Duodenal mucosa (tissue), 2 donors: ENCODE measurements around the gene NAALADL2.

ENCODE experiments used
- H3K27ac ChIP-seq: one replicate; pipeline ENCODE4 v1.7.0; 2013; ENCODE audit warnings: low read depth, low read length
- H3K27me3 ChIP-seq, 2 donors: one replicate each; pipeline ENCODE4 v1.7.0; 2013; ENCODE audit warnings: low read length in 2 of 2, control low read depth in 1 of 2; ENCODE audit not compliant: insufficient read depth in 2 of 2, control insufficient read depth in 1 of 2
- H3K36me3 ChIP-seq, 2 donors: one replicate each; pipeline ENCODE4 v1.7.0; 2013; ENCODE audit warnings: low read length in 2 of 2, control low read depth in 1 of 2; ENCODE audit not compliant: insufficient read depth in 2 of 2, control insufficient read depth in 1 of 2
- H3K4me1 ChIP-seq, 2 donors: one replicate each; pipeline ENCODE4 v1.7.0; 2013; ENCODE audit warnings: low read length in 2 of 2, control low read depth in 1 of 2; ENCODE audit not compliant: insufficient read depth in 2 of 2, control insufficient read depth in 1 of 2
- H3K4me3 ChIP-seq, 2 donors: one replicate each; pipeline ENCODE4 v1.7.0; 2013; ENCODE audit warnings: low read length in 2 of 2, low read depth in 1 of 2
- H3K9ac ChIP-seq, 2 donors: one replicate each; pipeline ENCODE4 v1.7.0; 2013; ENCODE audit warnings: low read length in 2 of 2, low read depth in 1 of 2
- H3K9me3 ChIP-seq, 2 donors: one replicate each; pipeline ENCODE4 v1.7.0; 2013; ENCODE audit warnings: low read length in 2 of 2, control low read depth in 1 of 2; ENCODE audit not compliant: control insufficient read depth in 1 of 2

Gene NAALADL2

DNA sequence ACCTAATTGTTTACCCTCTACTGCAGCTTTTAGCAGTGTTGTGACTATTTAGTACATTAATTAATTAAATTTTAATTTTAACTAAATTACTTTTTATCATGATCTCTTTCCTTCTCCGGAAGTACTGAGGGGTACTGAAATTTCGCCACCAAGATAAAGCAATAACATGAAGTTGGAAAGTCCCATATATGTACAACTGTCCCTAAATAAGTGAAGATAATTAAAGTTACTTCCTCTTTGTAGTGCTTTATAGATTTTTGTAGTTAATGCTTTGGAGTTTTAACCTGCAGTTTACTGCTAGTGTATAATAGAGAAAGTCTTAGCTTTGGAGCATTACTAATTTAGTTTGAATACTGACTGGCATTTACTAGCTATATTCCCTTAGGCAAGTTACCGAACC, 325.3 kb downstream of the NAALADL2 start:
- H3K4me3 ChIP-seq, result no peak overlapping the region
- H3K9me3 ChIP-seq, result peaks cover 0 to 6% of the 10 kb centered on the region in 2 donors
- H3K27me3 ChIP-seq, result no peaks in the 10 kb centered on the region
- no peaks in the 10 kb centered on the region for H3K4me1 ChIP-seq
- no peaks in the 10 kb centered on the region for H3K36me3 ChIP-seq
- H3K9ac ChIP-seq, result no peak overlapping the region
- no peak overlapping the region for H3K27ac ChIP-seq

DNA sequence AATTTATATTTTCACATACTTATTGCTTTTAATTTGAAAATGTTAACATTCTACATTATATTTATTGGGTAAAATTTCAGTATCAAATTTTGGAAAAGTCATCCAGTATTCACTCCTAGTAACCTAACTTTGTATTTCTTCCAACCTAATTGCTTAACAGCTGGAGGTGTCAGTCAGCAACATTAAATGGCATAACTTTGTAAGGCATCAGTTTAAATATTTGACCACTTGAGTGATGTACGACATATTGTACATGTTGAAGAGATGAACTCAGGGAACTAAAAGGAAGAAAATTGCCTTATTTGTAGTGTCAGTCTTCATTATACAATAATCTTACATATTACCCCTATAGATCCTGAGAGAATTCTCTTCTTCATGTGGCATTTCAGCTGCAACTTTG, 326.8 kb downstream of the NAALADL2 start:
- H3K4me1 ChIP-seq, result no peaks in the 10 kb centered on the region
- no peaks in the 10 kb centered on the region for H3K27me3 ChIP-seq
- no peaks in the 10 kb centered on the region for H3K36me3 ChIP-seq
- H3K4me3 ChIP-seq, result no peak overlapping the region
- no peak overlapping the region for H3K9ac ChIP-seq
- H3K9me3 ChIP-seq, result peaks cover 0 to 6% of the 10 kb centered on the region in 2 donors
- no peak overlapping the region for H3K27ac ChIP-seq

GRCh38 chr3:175186511-175186910, 327.4 kb downstream of the NAALADL2 start:
- H3K9ac ChIP-seq, result no peak overlapping the region
- H3K4me1 ChIP-seq, result no peaks in the 10 kb centered on the region
- no peak overlapping the region for H3K4me3 ChIP-seq
- H3K27ac ChIP-seq, result no peak overlapping the region
- peaks cover 0 to 6% of the 10 kb centered on the region in 2 donors for H3K9me3 ChIP-seq
- no peaks in the 10 kb centered on the region for H3K36me3 ChIP-seq
- no peaks in the 10 kb centered on the region for H3K27me3 ChIP-seq

DNA sequence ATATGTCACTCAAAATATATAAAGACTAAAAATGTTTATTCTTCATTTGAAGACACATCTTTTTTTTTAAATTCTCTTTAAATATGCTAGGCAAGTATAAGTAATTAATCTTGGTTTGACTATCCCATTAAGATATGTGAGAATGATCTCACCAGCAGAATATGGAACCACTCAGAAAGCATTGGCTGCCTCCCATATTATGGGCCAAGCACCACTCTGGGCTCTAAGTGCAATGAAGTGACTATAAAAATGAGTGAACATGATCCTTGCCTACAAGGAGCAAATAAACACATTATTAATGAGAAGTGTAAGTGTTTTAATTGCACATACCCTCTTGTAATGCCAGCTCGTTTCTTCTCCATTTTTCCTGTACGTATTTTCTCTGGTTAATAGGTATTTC, 328.5 kb downstream of the NAALADL2 start:
- H3K9ac ChIP-seq, result no peak overlapping the region
- no peaks in the 10 kb centered on the region for H3K36me3 ChIP-seq
- peaks cover 0 to 6% of the 10 kb centered on the region in 2 donors for H3K9me3 ChIP-seq
- no peak overlapping the region for H3K27ac ChIP-seq
- H3K27me3 ChIP-seq, result no peaks in the 10 kb centered on the region
- no peaks in the 10 kb centered on the region for H3K4me1 ChIP-seq
- no peak overlapping the region for H3K4me3 ChIP-seq

GRCh38 chr3:175192536-175192935, 333.4 kb downstream of the NAALADL2 start:
- Histone ChIP-seq H3K27me3 (no peaks in the 10 kb centered on the region), H3K9me3 (peaks cover 0 to 6% of the 10 kb centered on the region in 2 donors), H3K4me1 (no peaks in the 10 kb centered on the region), H3K27ac (no peak overlapping the region), H3K36me3 (no peaks in the 10 kb centered on the region), H3K9ac (no peak overlapping the region), H3K4me3 (no peak overlapping the region)

GRCh38 chr3:175193815-175194518, 334.8 kb downstream of the NAALADL2 start:
- Histone ChIP-seq H3K9ac (no peak overlapping the region), H3K27ac (no peak overlapping the region), H3K4me1 (no peaks in the 10 kb centered on the region), H3K27me3 (no peaks in the 10 kb centered on the region), H3K36me3 (no peaks in the 10 kb centered on the region), H3K9me3 (peaks cover 0 to under 1% of the 10 kb centered on the region in 2 donors), H3K4me3 (no peak overlapping the region)

DNA sequence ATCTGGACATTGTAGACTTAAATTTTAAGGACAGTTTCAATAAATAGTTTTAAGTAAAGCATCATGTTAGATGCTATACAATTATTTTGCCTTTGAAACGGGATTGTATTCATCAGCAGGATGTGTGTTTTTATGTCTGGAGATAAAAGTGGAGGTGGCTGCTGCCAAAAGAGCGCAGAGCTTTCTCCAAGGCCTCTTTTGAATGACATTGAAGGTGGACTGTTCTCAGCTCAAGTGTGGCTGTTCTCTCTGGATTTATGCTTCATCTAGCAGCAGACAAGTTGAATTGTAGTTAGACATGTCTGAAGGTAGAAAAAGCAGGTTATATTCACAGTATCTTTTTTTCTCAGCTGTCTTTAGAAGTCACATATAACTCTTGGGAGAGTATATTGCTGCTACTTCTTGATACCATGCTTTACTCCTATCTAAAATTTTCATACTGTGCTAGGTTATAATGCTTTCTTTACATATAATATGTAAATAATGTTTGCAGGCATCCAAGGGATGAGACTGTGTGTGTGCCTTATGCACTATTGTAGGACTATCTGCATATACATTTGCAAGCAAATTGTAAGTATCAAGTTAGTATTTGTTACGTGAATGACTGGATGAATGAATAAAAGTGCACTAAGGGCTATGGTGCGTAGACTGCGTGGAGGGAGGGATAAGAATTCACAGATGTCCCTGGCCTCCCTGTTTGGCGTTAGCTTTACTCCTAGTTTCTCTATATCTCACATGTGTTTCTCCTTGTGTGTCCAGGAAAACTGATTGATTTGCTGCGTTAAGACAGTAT, 340.1 kb downstream of the NAALADL2 start:
- Histone ChIP-seq H3K36me3 (peaks cover 0 to 3% of the 10 kb centered on the region in 2 donors), H3K9me3 (no peaks in the 10 kb centered on the region), H3K9ac (no peak overlapping the region), H3K27ac (no peak overlapping the region), H3K4me3 (no peak overlapping the region), H3K4me1 (no peaks in the 10 kb centered on the region), H3K27me3 (no peaks in the 10 kb centered on the region)

DNA sequence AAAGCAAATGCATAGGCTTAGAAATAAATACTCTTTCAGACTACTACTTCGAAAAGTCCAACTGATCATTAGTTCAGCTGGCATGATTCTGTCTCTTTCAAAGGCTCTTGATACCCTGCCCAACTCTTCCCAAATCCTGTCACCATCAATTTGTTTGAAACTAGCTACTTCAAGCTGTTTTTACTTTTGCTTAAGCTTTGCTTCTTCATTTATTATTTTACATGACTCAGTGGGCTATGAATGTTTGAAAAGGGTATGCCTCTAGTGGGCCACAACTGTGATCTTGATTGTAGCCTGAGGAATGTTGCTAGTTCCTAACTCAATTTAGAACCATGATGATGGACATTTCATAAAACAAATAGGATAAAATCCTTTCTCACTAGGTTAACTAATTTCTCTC, 340.8 kb downstream of the NAALADL2 start:
- H3K9me3 ChIP-seq, result no peaks in the 10 kb centered on the region
- H3K27ac ChIP-seq, result no peak overlapping the region
- H3K27me3 ChIP-seq, result no peaks in the 10 kb centered on the region
- no peak overlapping the region for H3K4me3 ChIP-seq
- no peaks in the 10 kb centered on the region for H3K4me1 ChIP-seq
- H3K9ac ChIP-seq, result no peak overlapping the region
- H3K36me3 ChIP-seq, result peaks cover 0 to 3% of the 10 kb centered on the region in 2 donors

GRCh38 chr3:175200391-175201095, 341.4 kb downstream of the NAALADL2 start:
- Histone ChIP-seq H3K27ac (no peak overlapping the region), H3K27me3 (no peaks in the 10 kb centered on the region), H3K4me3 (no peak overlapping the region), H3K4me1 (no peaks in the 10 kb centered on the region), H3K9me3 (no peaks in the 10 kb centered on the region), H3K36me3 (peaks cover 0 to 3% of the 10 kb centered on the region in 2 donors), H3K9ac (no peak overlapping the region)

GRCh38 chr3:175207361-175207760, 348.2 kb downstream of the NAALADL2 start:
- no peaks in the 10 kb centered on the region for H3K27me3 ChIP-seq
- no peaks in the 10 kb centered on the region for H3K9me3 ChIP-seq
- no peak overlapping the region for H3K9ac ChIP-seq
- H3K4me3 ChIP-seq, result no peak overlapping the region
- no peak overlapping the region for H3K27ac ChIP-seq
- peaks cover 0 to 3% of the 10 kb centered on the region in 2 donors for H3K36me3 ChIP-seq
- no peaks in the 10 kb centered on the region for H3K4me1 ChIP-seq
